Smooth muscle cell (in vitro differentiated cells): ENCODE measurements around the gene POLD1. TPM values are rescaled to one million over a fixed set of nuclear protein-coding genes. Genes with fewer than 3 reads are reported as not detected.

Source experiments
- DNase-seq: peaks from one replicate; lab custom pipeline; 2025; ENCODE audit not compliant: unreplicated experiment; lab: John Stamatoyannopoulos, UW
- H2AFZ ChIP-seq: fragments of 200-600 bp; sonication (generic); 2 replicates; pipeline ENCODE4 v1.6.0; 2016; ENCODE audit warnings: antibody characterized with exemption, low read depth, mild to moderate bottlenecking
- H3F3A ChIP-seq: fragments of 200-600 bp; sonication (generic); 2 replicates; pipeline ENCODE4 v1.6.0; 2017; ENCODE audit warnings: antibody characterized with exemption, low read depth
- H3K27ac ChIP-seq: fragments of 200-600 bp; sonication (generic); 2 replicates; pipeline ENCODE4 v1.5.1; 2016; ENCODE audit warnings: low read depth, mild to moderate bottlenecking
- H3K27me3 ChIP-seq: fragments of 200-600 bp; sonication (generic); 2 replicates; pipeline ENCODE4 v1.6.1; 2016; ENCODE audit warnings: low read depth, mild to moderate bottlenecking
- H3K36me3 ChIP-seq: fragments of 200-600 bp; sonication (generic); 2 replicates; pipeline ENCODE4 v1.5.1; 2016; ENCODE audit warnings: low read depth
- H3K4me1 ChIP-seq: fragments of 200-600 bp; sonication (generic); 2 replicates; pipeline ENCODE4 v1.5.1; 2016; ENCODE audit warnings: low read depth
- H3K4me2 ChIP-seq: fragments of 200-600 bp; sonication (generic); 2 replicates; pipeline ENCODE4 v1.6.0; 2016; ENCODE audit warnings: mild to moderate bottlenecking
- H3K4me3 ChIP-seq: fragments of 200-600 bp; sonication (generic); 2 replicates; pipeline ENCODE4 v1.5.1; 2016; ENCODE audit warnings: mild to moderate bottlenecking
- H3K79me2 ChIP-seq: fragments of 200-600 bp; sonication (generic); 2 replicates; pipeline ENCODE4 v1.6.0; 2016; ENCODE audit warnings: low read depth, mild to moderate bottlenecking
- H3K9ac ChIP-seq: fragments of 200-600 bp; sonication (generic); 2 replicates; pipeline ENCODE4 v1.6.0; 2016; ENCODE audit warnings: low read depth
- H3K9me3 ChIP-seq: fragments of 200-600 bp; sonication (generic); replicated peaks from 2 replicates; pipeline ENCODE4 v1.5.1; 2016; ENCODE audit warnings: low read depth
- H4K20me1 ChIP-seq: fragments of 200-600 bp; sonication (generic); 2 replicates; pipeline ENCODE4 v1.6.0; 2016; ENCODE audit warnings: low read depth
- CTCF ChIP-seq: fragments of 200-600 bp; sonication (generic); IDR thresholded peaks from 2 replicates; pipeline ENCODE4 v1.5.1; 2017; ENCODE audit warnings: borderline replicate concordance, mild to moderate bottlenecking, antibody characterized with exemption; ENCODE audit not compliant: insufficient read depth, poor library complexity, severe bottlenecking
- WGBS: methylation state at CpG from one replicate; pipeline ENCODE4 v1.1.7; 2016; ENCODE audit warnings: low lambda C conversion rate; 5-methylcytosine and 5-hydroxymethylcytosine counted together
- polyA plus RNA-seq: library from polyadenylated mRNA; unstranded; fragments of >200 nt; fragmentation: Nextera tagmentation; extraction: Ambion mirVana; gene quantifications from 2 replicates; pipeline ENCODE4 v1.2.1, GENCODE V29; 2016
- total RNA-seq: library from RNA; depleted of rRNA; stranded (reverse); fragments of >200 nt; gene quantifications from 2 replicates; pipeline ENCODE4 v1.2.3, GENCODE V29; 2014

POLD1 gene
- total and polyA plus RNA-seq, 2 experiments from 2014 or later, result 14.9 to 37.6 TPM

- H3F3A ChIP-seq, result no peaks in the 10 kb centered on the region
- H3K36me3 ChIP-seq, result no peaks in the 10 kb centered on the region
- no peak overlapping the region for H3K4me2 ChIP-seq
- no peak overlapping the region for H3K9ac ChIP-seq
- no peaks in the 10 kb centered on the region for H3K79me2 ChIP-seq
- 94% methylated on average over 17 of the region's 18 CpGs for WGBS
- H2AFZ ChIP-seq, result no peak overlapping the region
- no peaks in the 10 kb centered on the region for H3K4me1 ChIP-seq
- TF ChIP-seq CTCF, result no peak
- H3K4me3 ChIP-seq, result no peak overlapping the region
- no peaks in the 10 kb centered on the region for H3K9me3 ChIP-seq
- H3K27me3 ChIP-seq, result no peaks in the 10 kb centered on the region
- no peak overlapping the region for H3K27ac ChIP-seq
- DNase-seq, result no peak
- no peaks in the 10 kb centered on the region for H4K20me1 ChIP-seq
Observed at GRCh38 chr19:50467566-50467965, 83.4 kb downstream of the POLD1 start.

Other genes with a start within 250 kb of the POLD1 start
- gene IZUMO2, start 221.1 kb upstream of the POLD1 start, total RNA-seq, result not detected in 2 replicates
- not detected in 2 replicates for gene IZUMO2, start 221.1 kb upstream of the POLD1 start, polyA plus RNA-seq
- gene MYH14, start 180.7 kb upstream of the POLD1 start, total RNA-seq, result 30.6 and 44.9 TPM in 2 replicates
- 7.5 and 27.6 TPM in 2 replicates for gene MYH14, start 180.7 kb upstream of the POLD1 start, polyA plus RNA-seq
- gene KCNC3, start 55.0 kb upstream of the POLD1 start, total RNA-seq, result 0.54 and 1.4 TPM in 2 replicates
- 0.46 and 1.3 TPM in 2 replicates for gene KCNC3, start 55.0 kb upstream of the POLD1 start, polyA plus RNA-seq
- gene NAPSA, start 18.7 kb upstream of the POLD1 start, total RNA-seq, result 0.27 and 0.72 TPM in 2 replicates
- gene NAPSA, start 18.7 kb upstream of the POLD1 start, polyA plus RNA-seq, result 0.65 and 2.1 TPM in 2 replicates
- gene NR1H2, start 7.9 kb upstream of the POLD1 start, total RNA-seq, result 39.5 and 48.3 TPM in 2 replicates
- gene NR1H2, start 7.9 kb upstream of the POLD1 start, polyA plus RNA-seq, result 69.7 and 85.7 TPM in 2 replicates
- not detected in 2 replicates for gene SPIB, start 34.6 kb downstream of the POLD1 start, total RNA-seq
- gene SPIB, start 34.6 kb downstream of the POLD1 start, polyA plus RNA-seq, result 0.17 TPM in 1 of 2 replicates, not detected in the other
- gene MYBPC2, start 48.5 kb downstream of the POLD1 start, total RNA-seq, result 0.18 TPM in 1 of 2 replicates, not detected in the other
- not detected in 2 replicates for gene MYBPC2, start 48.5 kb downstream of the POLD1 start, polyA plus RNA-seq
- gene EMC10, start 92.2 kb downstream of the POLD1 start, total RNA-seq, result 49.0 and 51.7 TPM in 2 replicates
- 18.0 and 22.0 TPM in 2 replicates for gene EMC10, start 92.2 kb downstream of the POLD1 start, polyA plus RNA-seq
- 1.7 and 4.1 TPM in 2 replicates for gene GARIN5A, start 92.5 kb downstream of the POLD1 start, total RNA-seq
- gene GARIN5A, start 92.5 kb downstream of the POLD1 start, polyA plus RNA-seq, result 2.1 and 3.7 TPM in 2 replicates
- gene JOSD2, start 126.8 kb downstream of the POLD1 start, total RNA-seq, result 17.1 and 32.0 TPM in 2 replicates
- gene JOSD2, start 126.8 kb downstream of the POLD1 start, polyA plus RNA-seq, result 77.6 and 85.1 TPM in 2 replicates
- gene ASPDH, start 129.6 kb downstream of the POLD1 start, total RNA-seq, result not detected in 2 replicates
- 0.89 TPM in 1 of 2 replicates, not detected in the other for gene ASPDH, start 129.6 kb downstream of the POLD1 start, polyA plus RNA-seq
- gene LRRC4B, start 184.1 kb downstream of the POLD1 start, total RNA-seq, result 8.6 and 10.1 TPM in 2 replicates
- 1.7 and 2.2 TPM in 2 replicates for gene LRRC4B, start 184.1 kb downstream of the POLD1 start, polyA plus RNA-seq